Measurements from ENCODE around the gene LTBP2. TPM values are rescaled to one million over a fixed set of nuclear protein-coding genes. Genes with fewer than 3 reads are reported as not detected.

Gene LTBP2
- total and polyA plus RNA-seq, 2 of the 8 experiments (the other 6 are each of a cell fraction or from before 2014, with no cell fraction given), result 0.48 to 0.89 TPM

DNA sequence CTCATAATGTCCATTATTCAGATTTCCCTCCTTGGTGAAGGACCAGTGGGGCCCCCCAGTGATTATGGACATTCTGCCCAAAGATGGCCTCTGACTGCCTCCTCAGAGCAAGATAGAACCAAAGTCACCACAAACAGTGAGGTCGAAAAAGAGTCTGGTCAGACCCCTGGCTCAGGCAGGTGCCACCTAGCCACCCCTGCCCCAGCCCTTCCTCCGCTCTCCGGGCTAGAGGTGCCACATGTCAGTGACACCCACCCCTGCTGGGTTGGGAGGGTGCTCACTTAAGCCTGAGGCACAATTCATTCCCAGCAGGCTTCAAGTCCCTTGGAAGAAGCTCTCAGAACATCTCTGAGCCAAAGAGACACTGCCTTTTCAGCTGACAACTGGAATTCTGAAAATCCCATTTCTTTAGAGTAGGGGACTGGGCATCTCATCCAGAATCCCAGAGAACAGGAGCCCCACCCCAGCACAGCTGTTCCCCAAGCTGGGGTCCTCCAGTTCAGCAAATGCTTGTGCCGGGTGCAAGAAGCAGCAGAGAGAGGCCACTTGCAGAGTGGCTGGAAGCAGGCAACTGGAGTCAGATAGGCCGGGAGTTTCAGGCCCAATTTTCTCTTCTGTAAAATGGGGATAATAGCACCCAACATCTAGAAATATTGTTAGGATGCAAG lies 68.1 kb downstream of the LTBP2 start (continued):
- TF ChIP-seq SUZ12 (IDR thresholded peaks at IDR 0.05; ENCODE audit: low read length), result no peak
- TF ChIP-seq, protein P1, sequence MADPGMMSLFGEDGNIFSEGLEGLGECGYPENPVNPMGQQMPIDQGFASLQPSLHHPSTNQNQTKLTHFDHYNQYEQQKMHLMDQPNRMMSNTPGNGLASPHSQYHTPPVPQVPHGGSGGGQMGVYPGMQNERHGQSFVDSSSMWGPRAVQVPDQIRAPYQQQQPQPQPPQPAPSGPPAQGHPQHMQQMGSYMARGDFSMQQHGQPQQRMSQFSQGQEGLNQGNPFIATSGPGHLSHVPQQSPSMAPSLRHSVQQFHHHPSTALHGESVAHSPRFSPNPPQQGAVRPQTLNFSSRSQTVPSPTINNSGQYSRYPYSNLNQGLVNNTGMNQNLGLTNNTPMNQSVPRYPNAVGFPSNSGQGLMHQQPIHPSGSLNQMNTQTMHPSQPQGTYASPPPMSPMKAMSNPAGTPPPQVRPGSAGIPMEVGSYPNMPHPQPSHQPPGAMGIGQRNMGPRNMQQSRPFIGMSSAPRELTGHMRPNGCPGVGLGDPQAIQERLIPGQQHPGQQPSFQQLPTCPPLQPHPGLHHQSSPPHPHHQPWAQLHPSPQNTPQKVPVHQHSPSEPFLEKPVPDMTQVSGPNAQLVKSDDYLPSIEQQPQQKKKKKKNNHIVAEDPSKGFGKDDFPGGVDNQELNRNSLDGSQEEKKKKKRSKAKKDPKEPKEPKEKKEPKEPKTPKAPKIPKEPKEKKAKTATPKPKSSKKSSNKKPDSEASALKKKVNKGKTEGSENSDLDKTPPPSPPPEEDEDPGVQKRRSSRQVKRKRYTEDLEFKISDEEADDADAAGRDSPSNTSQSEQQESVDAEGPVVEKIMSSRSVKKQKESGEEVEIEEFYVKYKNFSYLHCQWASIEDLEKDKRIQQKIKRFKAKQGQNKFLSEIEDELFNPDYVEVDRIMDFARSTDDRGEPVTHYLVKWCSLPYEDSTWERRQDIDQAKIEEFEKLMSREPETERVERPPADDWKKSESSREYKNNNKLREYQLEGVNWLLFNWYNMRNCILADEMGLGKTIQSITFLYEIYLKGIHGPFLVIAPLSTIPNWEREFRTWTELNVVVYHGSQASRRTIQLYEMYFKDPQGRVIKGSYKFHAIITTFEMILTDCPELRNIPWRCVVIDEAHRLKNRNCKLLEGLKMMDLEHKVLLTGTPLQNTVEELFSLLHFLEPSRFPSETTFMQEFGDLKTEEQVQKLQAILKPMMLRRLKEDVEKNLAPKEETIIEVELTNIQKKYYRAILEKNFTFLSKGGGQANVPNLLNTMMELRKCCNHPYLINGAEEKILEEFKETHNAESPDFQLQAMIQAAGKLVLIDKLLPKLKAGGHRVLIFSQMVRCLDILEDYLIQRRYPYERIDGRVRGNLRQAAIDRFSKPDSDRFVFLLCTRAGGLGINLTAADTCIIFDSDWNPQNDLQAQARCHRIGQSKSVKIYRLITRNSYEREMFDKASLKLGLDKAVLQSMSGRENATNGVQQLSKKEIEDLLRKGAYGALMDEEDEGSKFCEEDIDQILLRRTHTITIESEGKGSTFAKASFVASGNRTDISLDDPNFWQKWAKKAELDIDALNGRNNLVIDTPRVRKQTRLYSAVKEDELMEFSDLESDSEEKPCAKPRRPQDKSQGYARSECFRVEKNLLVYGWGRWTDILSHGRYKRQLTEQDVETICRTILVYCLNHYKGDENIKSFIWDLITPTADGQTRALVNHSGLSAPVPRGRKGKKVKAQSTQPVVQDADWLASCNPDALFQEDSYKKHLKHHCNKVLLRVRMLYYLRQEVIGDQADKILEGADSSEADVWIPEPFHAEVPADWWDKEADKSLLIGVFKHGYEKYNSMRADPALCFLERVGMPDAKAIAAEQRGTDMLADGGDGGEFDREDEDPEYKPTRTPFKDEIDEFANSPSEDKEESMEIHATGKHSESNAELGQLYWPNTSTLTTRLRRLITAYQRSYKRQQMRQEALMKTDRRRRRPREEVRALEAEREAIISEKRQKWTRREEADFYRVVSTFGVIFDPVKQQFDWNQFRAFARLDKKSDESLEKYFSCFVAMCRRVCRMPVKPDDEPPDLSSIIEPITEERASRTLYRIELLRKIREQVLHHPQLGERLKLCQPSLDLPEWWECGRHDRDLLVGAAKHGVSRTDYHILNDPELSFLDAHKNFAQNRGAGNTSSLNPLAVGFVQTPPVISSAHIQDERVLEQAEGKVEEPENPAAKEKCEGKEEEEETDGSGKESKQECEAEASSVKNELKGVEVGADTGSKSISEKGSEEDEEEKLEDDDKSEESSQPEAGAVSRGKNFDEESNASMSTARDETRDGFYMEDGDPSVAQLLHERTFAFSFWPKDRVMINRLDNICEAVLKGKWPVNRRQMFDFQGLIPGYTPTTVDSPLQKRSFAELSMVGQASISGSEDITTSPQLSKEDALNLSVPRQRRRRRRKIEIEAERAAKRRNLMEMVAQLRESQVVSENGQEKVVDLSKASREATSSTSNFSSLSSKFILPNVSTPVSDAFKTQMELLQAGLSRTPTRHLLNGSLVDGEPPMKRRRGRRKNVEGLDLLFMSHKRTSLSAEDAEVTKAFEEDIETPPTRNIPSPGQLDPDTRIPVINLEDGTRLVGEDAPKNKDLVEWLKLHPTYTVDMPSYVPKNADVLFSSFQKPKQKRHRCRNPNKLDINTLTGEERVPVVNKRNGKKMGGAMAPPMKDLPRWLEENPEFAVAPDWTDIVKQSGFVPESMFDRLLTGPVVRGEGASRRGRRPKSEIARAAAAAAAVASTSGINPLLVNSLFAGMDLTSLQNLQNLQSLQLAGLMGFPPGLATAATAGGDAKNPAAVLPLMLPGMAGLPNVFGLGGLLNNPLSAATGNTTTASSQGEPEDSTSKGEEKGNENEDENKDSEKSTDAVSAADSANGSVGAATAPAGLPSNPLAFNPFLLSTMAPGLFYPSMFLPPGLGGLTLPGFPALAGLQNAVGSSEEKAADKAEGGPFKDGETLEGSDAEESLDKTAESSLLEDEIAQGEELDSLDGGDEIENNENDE (IDR thresholded peaks at IDR 0.05; ENCODE audit: insufficient replicate concordance, low read length), result no peak
- no peak for TF ChIP-seq SIN3A (conservative IDR thresholded peaks at IDR 0.05 in 1 of 2, IDR thresholded peaks at IDR 0.05 in 1 of 2; ENCODE audit: low read depth in 1 of 2, low read length in 2 of 2)
- TF ChIP-seq RFX5 (IDR thresholded peaks at IDR 0.05; ENCODE audit: borderline replicate concordance, low read depth, low read length), result no peak
- TF ChIP-seq EGR1 (IDR thresholded peaks at IDR 0.05; ENCODE audit: borderline replicate concordance, low read depth, low read length), result no peak

Measured in H1 (cell line).